ENCODE measurements around the gene ARHGAP8.
"Not testable (repeated sequence)": the region's sequence is repeated elsewhere in the genome, so short reads cannot be mapped to it uniquely, and the experiment has no call there.

The ARHGAP8 gene

DNA sequence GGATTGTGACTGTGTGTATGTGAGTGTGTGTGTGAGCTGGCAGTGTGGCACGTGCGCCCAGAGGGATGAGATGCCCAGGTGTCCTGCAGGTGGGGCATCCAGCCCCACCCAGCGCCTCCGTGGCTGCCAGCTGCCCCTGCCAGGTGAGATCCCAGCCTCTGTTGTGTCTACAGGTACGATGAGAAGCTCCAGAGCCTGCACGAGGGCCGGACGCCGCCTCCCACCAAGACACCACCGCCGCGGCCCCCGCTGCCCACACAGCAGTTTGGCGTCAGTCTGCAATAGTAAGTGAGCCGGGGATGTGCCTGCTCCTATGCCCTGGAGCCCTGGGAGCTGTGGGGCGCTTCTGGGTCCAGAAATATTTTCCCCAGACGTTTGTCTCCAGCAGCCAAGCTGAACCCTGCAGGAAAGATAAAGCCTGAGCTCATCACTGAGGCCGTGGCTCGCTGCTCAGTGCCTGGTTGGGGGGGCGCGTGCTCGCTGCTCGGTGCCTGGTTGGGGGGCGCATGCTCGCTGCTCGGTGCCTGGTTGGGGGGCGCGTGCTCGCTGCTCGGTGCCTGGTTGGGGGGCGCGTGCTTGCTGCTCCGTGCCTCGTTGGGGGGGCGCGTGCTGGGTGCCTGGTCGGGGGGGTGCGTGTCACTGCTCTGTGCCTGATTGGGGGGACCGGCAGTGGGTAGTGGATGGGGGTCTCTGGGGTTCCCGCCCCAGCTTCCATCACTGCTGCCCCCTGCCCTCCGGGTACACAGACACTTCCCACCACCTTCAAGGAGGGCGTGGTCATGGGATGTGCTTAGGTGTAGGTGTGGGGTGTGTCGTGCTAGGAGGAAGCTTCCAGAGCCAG is 73.2 kb downstream of the ARHGAP8 start:
- DNase-seq (ENCODE audit: low read depth, low spot score) = no peak

DNA sequence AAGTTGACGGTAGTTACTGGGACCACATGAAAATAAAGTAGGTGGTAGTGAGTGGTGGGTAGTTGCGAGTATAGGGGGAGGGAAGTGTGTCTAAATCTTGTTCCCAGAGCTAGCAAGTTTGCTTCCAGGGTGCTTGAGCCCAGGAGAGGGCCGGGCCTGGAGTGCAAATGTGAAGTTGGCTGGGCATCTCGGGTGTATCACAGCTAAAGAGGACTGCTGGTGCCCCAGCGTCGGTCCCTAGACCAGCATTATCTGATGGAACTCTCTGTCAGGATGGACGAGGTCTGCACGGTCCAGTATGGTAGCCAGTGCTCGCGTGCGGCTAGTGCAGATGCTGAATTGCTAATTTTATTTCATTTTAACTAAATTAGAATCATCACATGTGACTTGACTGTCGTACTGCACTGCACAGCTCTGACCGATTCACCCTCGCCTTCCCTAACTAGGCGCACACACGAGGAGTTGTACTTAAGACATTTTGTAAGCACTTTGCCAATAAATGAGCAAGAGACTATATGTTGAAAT is 75.4 kb downstream of the ARHGAP8 start:
- no peak for DNase-seq (ENCODE audit: low read depth, low spot score)

DNA sequence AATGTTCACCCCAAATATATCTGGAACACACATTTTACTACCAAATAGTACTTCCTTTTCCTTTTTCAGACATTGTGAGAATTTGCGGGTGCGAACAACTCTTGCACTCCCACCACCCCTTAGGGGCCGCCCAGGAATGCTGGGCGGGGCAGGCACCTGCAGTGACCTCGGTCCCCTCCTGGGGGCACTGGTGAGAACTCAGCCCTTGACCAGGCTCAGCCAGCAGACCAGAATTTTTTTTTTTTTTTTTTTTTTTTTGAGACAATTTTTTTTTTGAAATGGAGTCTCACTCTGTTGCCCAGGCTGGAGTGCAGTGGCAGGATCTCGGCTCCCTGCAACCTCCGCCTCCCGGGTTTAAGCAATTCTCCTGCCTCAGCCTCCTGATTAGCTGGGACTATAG is 75.8 kb downstream of the ARHGAP8 start:
- no peak for DNase-seq (ENCODE audit: low read depth, low spot score)

DNA sequence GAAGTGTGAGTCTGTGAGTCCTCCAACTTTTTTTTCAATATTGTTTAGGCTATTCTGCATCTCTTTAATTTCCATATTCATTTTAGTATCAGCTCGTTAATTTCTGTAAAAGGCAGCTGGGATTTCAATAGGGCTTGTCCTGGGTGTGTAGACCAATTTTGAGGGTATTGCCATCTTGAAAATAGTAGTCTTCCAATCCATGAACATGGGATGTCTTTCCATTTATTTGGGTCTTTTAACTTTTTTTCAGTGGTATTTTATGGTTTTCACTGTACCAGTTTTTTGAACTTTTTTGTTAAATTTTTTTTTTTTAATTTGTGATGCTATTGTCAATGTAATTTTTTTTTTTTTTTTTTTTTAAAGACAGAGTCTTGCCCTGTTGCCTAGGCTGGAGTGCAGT is 79.5 kb downstream of the ARHGAP8 start:
- DNase-seq (ENCODE audit: low read depth, low spot score) = no peak

- no peak for DNase-seq (ENCODE audit: low read depth, low spot score)
Observed at GRCh38 chr22:44834065-44834464, 81.7 kb downstream of the ARHGAP8 start.

DNA sequence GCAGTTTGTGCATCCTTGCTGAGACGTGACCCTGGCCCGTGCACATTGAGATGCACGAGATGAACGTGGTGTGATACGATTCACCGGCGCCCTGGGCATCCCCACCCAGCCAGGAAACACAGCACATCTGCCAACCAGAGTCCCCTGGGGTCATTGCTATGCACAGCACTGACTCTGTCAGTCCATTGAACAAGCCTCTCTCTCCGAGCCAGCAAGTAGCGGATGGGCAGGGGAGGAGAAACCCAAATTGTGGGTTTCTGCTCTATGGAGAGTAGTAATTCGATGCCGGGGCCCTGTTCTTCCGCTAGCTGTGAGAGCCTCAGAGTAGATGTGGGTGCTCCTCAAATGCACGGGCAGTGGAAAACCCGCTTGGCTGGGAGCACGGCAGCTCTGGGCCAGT is 85.1 kb downstream of the ARHGAP8 start:
- no peak for DNase-seq (ENCODE audit: low read depth, low spot score)

- no peak for DNase-seq (ENCODE audit: low read depth, low spot score)
Observed at GRCh38 chr22:44838316-44839016, 86.1 kb downstream of the ARHGAP8 start.

GRCh38 chr22:44839061-44839460 is 86.7 kb downstream of the ARHGAP8 start:
- no peak for DNase-seq (ENCODE audit: low read depth, low spot score)

DNA sequence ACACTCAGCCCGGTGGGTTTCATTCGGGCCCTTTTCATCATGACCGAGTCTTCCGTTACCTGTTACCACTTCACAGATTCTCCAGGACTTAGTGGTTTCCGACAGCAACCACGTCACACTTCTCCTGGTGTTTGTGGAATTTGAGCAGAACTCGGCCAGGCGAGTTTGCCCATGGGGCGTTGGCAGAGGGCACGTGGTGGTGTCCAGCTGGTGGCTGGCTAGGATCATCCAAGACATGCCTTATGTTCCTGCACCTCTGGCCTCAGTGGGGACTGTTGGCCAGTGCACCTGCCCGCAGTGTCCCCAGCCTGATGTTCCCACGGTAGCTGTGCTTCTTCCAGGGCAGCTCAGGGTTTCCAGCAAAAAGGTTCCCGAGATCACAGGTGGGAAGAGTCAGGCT is 87.3 kb downstream of the ARHGAP8 start:
- DNase-seq (ENCODE audit: low read depth, low spot score) = no peak

GRCh38 chr22:44840611-44841322 is 88.4 kb downstream of the ARHGAP8 start:
- DNase-seq (ENCODE audit: low read depth, low spot score) = no peak

DNA sequence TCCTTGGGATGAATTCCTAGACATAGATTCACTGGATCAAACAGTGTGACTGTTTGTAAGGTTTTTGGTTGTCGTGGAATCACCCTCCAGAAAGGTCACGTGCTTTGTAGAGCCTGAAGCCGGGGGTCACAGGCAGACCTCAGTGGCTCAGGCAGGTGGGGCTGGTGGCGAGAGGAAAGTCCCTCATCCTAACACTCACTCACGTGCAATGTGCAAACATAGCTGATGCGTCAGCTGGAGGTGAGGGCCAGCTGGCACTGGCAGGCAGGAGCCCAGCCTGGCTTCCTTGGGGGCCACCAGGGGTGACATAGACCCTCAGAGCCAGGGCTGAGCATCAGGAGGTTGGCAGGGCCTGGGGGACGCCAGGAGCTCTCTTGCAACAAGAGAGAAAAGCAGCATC is 90.0 kb downstream of the ARHGAP8 start:
- DNase-seq (ENCODE audit: low read depth, low spot score) = no peak

GRCh38 chr22:44845191-44845590 is 92.8 kb downstream of the ARHGAP8 start:
- DNase-seq (ENCODE audit: low read depth, low spot score) = no peak

DNA sequence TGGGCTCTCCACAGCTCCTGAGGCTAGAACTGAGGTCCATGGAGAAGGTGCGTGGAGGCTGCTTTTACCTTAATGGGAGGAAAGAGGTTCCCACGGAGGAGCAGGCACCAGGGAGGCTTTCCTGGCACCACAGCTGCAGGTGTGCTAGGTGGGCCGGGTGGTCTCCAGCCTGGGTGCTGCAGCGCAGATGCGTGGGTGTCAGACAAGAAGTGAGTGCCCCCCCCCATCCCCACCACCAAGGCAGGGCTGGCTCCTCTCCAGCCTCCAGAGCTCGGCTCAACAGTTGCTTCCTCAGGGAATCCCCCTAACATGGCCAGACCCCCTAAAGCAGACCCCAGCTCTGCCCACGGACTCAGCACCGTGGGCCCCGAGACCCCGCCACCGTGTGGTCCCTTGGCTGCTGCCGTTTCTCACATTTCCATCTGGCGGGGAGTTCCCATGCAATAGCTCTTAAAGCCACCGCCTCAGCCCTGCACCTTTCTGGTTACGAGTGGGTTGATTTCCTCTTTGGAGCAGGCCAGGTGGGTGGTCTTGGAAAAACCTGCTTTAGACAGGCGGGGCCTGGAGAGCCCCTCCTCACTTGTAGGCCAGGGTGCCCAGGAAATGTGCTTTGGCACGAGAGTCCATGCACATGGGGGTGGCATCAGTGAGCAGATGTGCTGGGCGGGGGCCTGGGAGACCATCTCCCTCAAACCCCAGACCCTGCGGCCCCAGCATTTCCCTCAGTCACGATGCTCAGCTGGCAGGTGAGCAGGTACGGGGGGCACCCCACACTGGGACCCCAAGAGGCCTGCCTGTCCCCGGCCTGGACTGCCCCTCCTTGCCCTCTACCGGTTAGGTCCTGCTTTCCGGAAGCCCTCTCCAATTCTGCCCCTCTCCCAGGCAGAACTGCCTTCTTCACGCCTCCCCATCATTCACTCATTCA is 93.7 kb downstream of the ARHGAP8 start:
- no peak for DNase-seq (ENCODE audit: low read depth, low spot score)

DNA sequence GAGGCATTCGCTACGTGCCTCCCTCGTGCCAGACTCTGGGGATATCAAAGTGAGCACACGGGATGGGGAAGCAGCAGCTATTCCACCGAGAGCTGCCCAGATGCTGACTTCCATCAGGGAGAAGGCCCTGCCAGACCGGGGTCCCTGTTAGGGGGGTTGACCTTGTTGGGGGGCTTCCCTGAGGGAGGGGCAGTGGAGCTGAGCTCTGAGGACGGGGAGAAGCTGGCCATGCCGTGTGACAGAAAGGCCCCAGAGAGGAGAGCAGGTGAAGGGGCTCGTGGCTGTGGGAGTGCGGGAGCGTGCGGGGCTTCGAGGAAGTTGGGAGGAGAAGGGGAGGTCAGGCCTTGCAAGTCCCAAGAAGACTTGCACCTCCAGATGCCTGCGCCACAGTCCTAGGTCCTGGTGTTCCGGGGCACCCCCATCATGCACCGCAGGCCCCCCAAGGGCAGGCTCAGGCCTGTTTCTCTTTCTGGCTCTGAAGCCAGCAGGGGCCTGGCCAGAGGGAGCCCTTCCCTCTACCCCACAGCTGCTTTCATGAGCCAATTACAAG is 94.4 kb downstream of the ARHGAP8 start:
- DNase-seq (ENCODE audit: low read depth, low spot score) = no peak

DNA sequence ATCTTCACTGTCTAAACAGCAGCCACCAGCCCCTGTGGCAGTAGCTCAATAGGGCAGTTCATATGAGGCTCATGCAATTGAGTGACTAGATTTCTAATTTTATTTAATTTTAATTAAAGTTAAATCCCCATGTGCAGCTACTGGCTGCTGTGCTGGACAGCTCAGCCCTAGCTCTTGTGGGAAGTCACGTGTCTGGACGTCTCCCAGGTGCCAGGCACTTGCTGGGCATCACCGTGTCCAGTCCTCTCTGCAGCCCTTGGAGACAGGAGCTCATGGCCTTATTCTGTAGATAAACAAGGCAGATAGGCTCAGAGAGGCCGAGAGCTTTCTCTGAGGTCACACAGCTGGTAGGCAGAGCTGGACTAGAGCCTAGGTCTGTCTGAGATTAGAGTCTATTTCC is 95.0 kb downstream of the ARHGAP8 start:
- no peak for DNase-seq (ENCODE audit: low read depth, low spot score)

DNA sequence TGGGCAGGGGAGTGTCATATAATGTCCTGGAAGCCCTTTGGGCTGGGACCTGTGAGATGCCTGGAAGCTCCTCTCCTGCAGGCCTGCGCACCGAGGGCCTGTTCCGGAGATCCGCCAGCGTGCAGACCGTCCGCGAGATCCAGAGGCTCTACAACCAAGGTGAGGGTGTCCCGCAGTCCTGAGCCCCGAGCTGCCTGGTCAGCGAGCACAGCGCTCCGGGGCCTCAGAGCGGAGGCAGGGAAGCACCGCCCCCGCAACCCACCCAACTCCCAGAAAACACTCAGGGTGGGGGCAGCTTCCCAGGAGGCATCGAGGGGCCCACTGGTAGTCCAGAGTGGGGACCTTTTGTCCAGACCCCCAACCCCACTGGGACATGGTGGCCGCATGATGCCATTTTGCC is 95.5 kb downstream of the ARHGAP8 start:
- DNase-seq (ENCODE audit: low read depth, low spot score) = no peak

DNA sequence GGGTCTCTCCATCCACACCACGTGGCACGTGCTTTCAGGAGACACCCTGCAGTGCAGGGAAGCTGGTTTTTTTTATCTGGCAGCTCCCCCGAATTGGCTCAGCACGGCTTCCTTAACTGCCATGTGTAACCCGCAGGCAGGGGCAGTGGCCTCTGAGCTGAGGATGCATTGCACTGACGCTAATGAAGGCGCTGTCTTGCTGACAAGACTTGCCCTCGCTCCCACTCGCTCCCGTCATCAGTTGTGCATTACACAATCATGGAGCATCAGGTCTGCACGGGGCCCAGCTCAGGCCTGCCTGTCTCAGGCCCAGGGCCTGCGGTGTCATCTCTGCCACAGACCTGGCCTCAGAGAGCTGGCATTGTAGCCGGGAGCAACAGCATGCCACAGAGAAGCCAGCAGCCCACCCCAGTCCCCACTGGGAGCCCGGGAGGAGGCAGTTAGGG is 95.9 kb downstream of the ARHGAP8 start:
- DNase-seq (ENCODE audit: low read depth, low spot score) = no peak

DNA sequence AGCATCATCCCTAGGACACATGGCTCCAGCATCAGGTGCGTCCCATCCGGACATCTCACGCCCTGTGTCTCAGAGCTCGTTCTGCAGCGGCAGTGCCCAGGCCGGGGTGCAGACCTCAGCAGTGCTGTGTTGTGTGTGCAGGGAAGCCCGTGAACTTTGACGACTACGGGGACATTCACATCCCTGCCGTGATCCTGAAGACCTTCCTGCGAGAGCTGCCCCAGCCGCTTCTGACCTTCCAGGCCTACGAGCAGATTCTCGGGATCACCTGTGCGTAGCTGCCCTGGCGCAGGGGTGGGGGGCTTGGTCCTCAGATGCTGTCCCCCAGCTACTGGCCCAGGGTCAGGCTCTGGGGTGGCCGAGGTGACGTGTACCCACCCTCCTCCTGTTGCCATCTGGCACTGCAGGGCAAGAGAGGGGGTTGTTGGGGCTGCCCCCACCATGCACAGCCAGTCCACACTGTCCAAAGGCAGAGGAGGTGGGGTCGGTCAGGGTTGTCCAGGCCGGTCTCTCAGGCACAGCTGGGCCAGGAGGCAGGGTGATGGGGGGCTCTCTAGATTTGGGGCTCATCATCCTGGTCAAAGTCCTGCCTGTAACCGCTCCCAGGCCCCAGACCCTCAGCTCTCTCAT is 96.5 kb downstream of the ARHGAP8 start:
- DNase-seq (ENCODE audit: low read depth, low spot score) = no peak

DNA sequence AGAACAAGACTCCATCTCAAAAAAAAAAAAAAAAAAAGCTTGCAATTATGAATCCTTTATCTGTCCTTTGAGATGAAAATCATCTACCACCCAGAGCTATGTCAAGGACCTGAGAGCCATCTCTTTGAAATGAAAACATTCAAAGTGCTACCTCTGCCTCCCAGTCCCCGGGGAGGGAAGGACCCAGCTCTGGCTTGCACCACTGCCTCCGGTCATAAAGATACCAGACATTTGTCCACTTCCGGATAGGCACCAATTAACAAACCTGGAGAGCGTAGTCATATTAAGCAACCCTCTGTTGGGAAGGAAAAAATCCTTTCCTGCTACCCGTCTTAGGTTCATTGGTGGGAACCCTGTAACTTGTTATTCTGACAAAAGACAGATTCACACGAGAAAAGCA is 98.6 kb downstream of the ARHGAP8 start:
- DNase-seq (ENCODE audit: low read depth, low spot score) = no peak

- not testable (repeated sequence) for DNase-seq (ENCODE audit: low read depth, low spot score)
Observed at GRCh38 chr22:44854641-44855040, 102.3 kb downstream of the ARHGAP8 start.

All from brain pericyte (primary cell).